NCI-H187 (cell line): ENCODE measurements around the gene DLX3.

Experiments
- DNase-seq, 2 experiments: peaks; one replicate each; lab custom pipeline; 2025; lab: John Stamatoyannopoulos, UW

The DLX3 gene

GRCh38 chr17:49992191-49992932 is 2.7 kb downstream of the DLX3 start:
- DNase-seq = no peak

- no peak for DNase-seq
These were observed 3.6 kb downstream of the DLX3 start for GRCh38 chr17:49991409-49991808.

- DNase-seq = no peak
These were observed 4.1 kb downstream of the DLX3 start for GRCh38 chr17:49990921-49991320.

GRCh38 chr17:49990331-49990730 is 4.7 kb downstream of the DLX3 start:
- DNase-seq = no peak

- DNase-seq = no peak
These were observed 5.5 kb downstream of the DLX3 start for GRCh38 chr17:49989518-49989880.

- DNase-seq = peak; percentile 14 to 32
These were observed 7.2 kb downstream of the DLX3 start for GRCh38 chr17:49987681-49988441.

GRCh38 chr17:49987290-49987585 is 7.8 kb downstream of the DLX3 start:
- no peak for DNase-seq

GRCh38 chr17:49986396-49987289 is 8.4 kb downstream of the DLX3 start:
- DNase-seq = no peak

- no peak for DNase-seq
These were observed 9.6 kb downstream of the DLX3 start for GRCh38 chr17:49985310-49985990.

- no peak for DNase-seq
These were observed 10.2 kb downstream of the DLX3 start for GRCh38 chr17:49984776-49985175.

- no peak for DNase-seq
These were observed 10.7 kb downstream of the DLX3 start for GRCh38 chr17:49984283-49984682.

- peak in 1 of 2 experiments; percentile 32 for DNase-seq
These were observed 14.3 kb downstream of the DLX3 start for GRCh38 chr17:49980703-49981197.

- no peak for DNase-seq
These were observed 15.1 kb downstream of the DLX3 start for GRCh38 chr17:49979748-49980479.

- no peak for DNase-seq
These were observed 16.5 kb downstream of the DLX3 start for GRCh38 chr17:49978501-49978900.

- DNase-seq = no peak
These were observed 17.3 kb downstream of the DLX3 start for GRCh38 chr17:49977463-49978389.

- no peak for DNase-seq
These were observed 18.2 kb downstream of the DLX3 start for GRCh38 chr17:49976828-49977202.

- DNase-seq = no peak
These were observed 18.7 kb downstream of the DLX3 start for GRCh38 chr17:49976163-49976827.

- DNase-seq = no peak
These were observed 19.5 kb downstream of the DLX3 start for GRCh38 chr17:49975531-49975930.

GRCh38 chr17:49973271-49973615 is 21.8 kb downstream of the DLX3 start:
- no peak for DNase-seq
